Body of pancreas (tissue), 4 donors: Measurements from ENCODE around the gene TNFRSF9. TPM values are rescaled to one million over a fixed set of nuclear protein-coding genes. Genes with fewer than 3 reads are reported as not detected.
"Not testable (repeated sequence)": the region's sequence is repeated elsewhere in the genome, so short reads cannot be mapped to it uniquely, and the experiment has no call there.

Experiments
- ATAC-seq: fragments of 150-250 bp; one replicate; pipeline ENCODE4 v1.9.1; 2016
- DNase-seq, 4 donors: peaks; one replicate each; pipeline ENCODE4 v3.0.0-alpha.2; 2019
- H3K27ac ChIP-seq, 4 donors: fragments of 200-600 bp; sonication (generic); 1 replicate in 3 of 4; 2 replicates in 1 of 4; pipeline versions ENCODE4 v1.5.1 to v1.6.1; 2016 to 2019; ENCODE audit warnings: mild to moderate bottlenecking in 1 of 4, mixed read lengths in 1 of 4, moderate library complexity in 1 of 4
- H3K27me3 ChIP-seq, 2 donors: fragments of 200-600 bp; sonication (generic); one replicate each; pipeline ENCODE4 v1.6.0; 2016; ENCODE audit warnings: mild to moderate bottlenecking in 1 of 2
- H3K36me3 ChIP-seq, 2 donors: fragments of 200-600 bp; sonication (generic); replicated peaks in 1 of 2; 2 replicates each; pipeline ENCODE4 v1.5.1; 2016; ENCODE audit warnings: low read depth in 2 of 2; ENCODE audit not compliant: insufficient read depth in 1 of 2
- H3K4me1 ChIP-seq: fragments of 200-600 bp; sonication (generic); one replicate; pipeline ENCODE4 v1.6.0; 2016
- H3K4me3 ChIP-seq, 2 donors: fragments of 200-600 bp; sonication (generic); 1 replicate in 1 of 2; 2 replicates in 1 of 2; pipeline ENCODE4 v1.5.1; 2016 to 2019
- H3K9me3 ChIP-seq, 3 donors: fragments of 200-600 bp; sonication (generic); 1 replicate in 2 of 3; 2 replicates in 1 of 3; pipeline ENCODE4 v1.5.1; 2016
- POLR2A ChIP-seq, 3 donors: fragments of 450-650 bp; IDR thresholded peaks; one replicate each; pipeline ENCODE4 v1.6.1; 2016; ENCODE audit warnings: antibody characterized with exemption in 3 of 3, mild to moderate bottlenecking in 2 of 3
- WGBS, 2 donors: methylation state at CpG; one replicate each; pipeline ENCODE4 v1.1.5; 2017; 5-methylcytosine and 5-hydroxymethylcytosine counted together
- intact Hi-C: fragments of 100-400 bp; cut with DNase I; formaldehyde crosslinking; loops from one replicate; pipeline ENCODE4 v1.15.1; 2023
- total RNA-seq, 2 donors: library from RNA; depleted of rRNA; stranded (reverse); fragments of >200 nt; gene quantifications; one replicate each; pipeline ENCODE4 v1.1.0, GENCODE V29; 2016
- TF ChIP-seq, protein P1 (sequence below), 7 experiments: fragments of 450-650 bp in 4 of 7; fragments of 200-600 bp in 3 of 7; sonication (generic) in 3 of 7; IDR thresholded peaks; one replicate each; pipeline ENCODE4 v1.5.1; 2016 to 2019; ENCODE audit warnings: antibody characterized with exemption in 7 of 7

Gene TNFRSF9
- total RNA-seq, 2 donors from 2014 or later = under 0.01 TPM; not detected in 1

DNA sequence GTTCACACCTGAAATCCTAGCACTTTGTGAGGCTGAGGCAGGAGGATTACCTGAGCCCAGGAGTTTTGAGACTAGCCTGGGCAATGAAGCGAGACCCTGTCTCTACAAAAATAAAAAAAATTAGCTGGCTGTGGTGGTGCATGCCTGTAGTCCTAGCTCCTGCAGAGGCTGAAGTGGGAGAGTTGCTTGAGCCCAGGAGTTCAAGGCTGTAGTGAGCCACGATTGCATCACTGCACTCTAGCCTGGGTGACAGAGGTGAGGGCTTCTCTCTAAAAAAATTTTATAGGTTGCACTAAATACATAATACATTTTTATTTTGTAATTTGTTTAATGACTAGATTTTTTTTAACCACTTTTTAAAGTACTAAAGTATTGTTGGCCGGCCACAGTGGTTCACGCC, 27.0 kb upstream of the TNFRSF9 start:
- ATAC-seq (no peak), DNase-seq (no peak)
- Histone ChIP-seq H3K36me3 (peaks cover 13 to 31% of the 10 kb centered on the region in 2 donors), H3K4me3 (no peak overlapping the region), H3K9me3 (no peaks in the 10 kb centered on the region), H3K4me1 (peaks cover 18% of the 10 kb centered on the region), H3K27me3 (no peaks in the 10 kb centered on the region), H3K27ac (no peak overlapping the region)
- intact Hi-C loops = no loop called here
- no peak for TF ChIP-seq POLR2A (IDR thresholded peaks at IDR 0.05)
- TF ChIP-seq, protein P1, sequence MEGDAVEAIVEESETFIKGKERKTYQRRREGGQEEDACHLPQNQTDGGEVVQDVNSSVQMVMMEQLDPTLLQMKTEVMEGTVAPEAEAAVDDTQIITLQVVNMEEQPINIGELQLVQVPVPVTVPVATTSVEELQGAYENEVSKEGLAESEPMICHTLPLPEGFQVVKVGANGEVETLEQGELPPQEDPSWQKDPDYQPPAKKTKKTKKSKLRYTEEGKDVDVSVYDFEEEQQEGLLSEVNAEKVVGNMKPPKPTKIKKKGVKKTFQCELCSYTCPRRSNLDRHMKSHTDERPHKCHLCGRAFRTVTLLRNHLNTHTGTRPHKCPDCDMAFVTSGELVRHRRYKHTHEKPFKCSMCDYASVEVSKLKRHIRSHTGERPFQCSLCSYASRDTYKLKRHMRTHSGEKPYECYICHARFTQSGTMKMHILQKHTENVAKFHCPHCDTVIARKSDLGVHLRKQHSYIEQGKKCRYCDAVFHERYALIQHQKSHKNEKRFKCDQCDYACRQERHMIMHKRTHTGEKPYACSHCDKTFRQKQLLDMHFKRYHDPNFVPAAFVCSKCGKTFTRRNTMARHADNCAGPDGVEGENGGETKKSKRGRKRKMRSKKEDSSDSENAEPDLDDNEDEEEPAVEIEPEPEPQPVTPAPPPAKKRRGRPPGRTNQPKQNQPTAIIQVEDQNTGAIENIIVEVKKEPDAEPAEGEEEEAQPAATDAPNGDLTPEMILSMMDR (IDR thresholded peaks at IDR 0.05) = no peak
- 82 to 83% methylated on average over 4 of the region's 4 CpGs for WGBS, 2 donors

DNA sequence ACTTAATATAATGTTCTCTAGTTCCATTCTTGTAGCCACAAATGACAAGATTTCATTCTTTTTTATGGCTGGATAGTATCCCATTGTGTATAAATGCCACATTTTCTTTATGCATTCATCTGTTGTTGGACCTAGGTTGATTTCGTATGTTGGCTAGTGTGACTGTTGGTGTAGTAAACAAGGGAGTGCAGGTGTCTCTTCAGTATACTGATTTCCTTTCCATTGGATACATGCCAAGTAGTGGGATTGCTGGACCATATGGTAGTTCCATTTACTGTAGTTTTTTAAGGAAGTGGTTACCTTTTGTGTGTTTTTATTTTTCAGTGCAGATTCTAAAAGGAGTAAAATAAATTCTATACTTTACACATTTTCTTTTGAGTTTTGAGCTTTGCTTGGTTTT, 26.6 kb upstream of the TNFRSF9 start:
- Histone ChIP-seq H3K9me3 (no peaks in the 10 kb centered on the region), H3K4me3 (no peak overlapping the region), H3K27ac (no peak overlapping the region), H3K4me1 (peaks cover 22% of the 10 kb centered on the region), H3K36me3 (peaks cover 13 to 31% of the 10 kb centered on the region in 2 donors), H3K27me3 (no peaks in the 10 kb centered on the region)
- intact Hi-C loops = no loop called here
- WGBS, 2 donors = 33 to 58% methylated on average over 1 of the region's 1 CpG
- TF ChIP-seq, protein P1 (IDR thresholded peaks at IDR 0.05) = no peak
- no peak for TF ChIP-seq POLR2A (IDR thresholded peaks at IDR 0.05)
- DNase-seq (no peak), ATAC-seq (no peak)

DNA sequence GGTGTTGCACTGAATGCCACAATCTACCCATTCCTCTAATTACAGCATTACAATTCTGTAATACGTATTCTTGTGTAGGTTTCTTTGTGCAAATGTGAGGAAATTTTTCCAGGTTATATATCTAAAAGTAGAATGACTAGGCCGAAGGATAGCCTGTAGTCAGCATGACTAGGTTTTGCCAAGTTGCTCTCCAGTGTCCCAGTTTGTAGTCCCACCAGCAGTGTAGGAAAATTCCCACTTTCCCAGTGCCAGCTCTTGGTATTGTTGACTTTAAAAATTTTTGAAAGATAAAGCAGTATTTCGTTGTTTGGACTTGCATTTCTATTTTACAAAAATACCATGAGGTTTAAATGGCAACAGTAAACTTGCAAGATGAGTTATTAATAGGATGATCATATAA, 23.8 kb upstream of the TNFRSF9 start:
- 54 to 55% methylated on average over 3 of the region's 3 CpGs for WGBS, 2 donors
- peaks cover 2 to 19% of the 10 kb centered on the region in 2 donors for H3K36me3 ChIP-seq

DNA sequence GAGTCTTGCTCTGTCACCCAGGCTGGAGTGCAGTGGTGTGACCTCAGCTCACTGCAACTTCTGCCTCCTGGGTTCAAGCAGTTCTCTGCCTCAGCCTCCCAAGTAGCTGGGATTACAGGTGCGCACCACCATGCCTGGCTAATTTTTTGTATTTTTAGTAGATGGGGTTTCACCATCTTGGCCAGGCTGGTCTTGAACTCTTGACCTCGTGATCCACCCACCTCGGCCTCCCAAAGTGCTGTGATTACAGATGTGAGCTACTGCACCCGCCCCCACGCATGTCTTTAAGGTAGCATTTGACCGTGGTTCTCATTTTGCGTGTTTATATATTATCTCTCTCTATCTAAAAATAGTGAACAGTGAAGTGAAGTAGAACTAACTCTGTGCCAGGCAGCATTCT, 23.2 kb upstream of the TNFRSF9 start:
- ATAC-seq, H3K4me3 ChIP-seq, H3K27me3 ChIP-seq, H3K9me3 ChIP-seq, DNase-seq, intact Hi-C loops, H3K27ac ChIP-seq: not testable (repeated sequence)
- Histone ChIP-seq H3K36me3 (peaks cover 0 to 15% of the 10 kb centered on the region in 2 donors), H3K4me1 (peaks cover 33% of the 10 kb centered on the region)
- 84 to 86% methylated on average over 7 of the region's 7 CpGs for WGBS, 2 donors

More for the DNA sequence above, 23.8 kb upstream of the TNFRSF9 start:
- Histone ChIP-seq H3K4me1 (peaks cover 33% of the 10 kb centered on the region), H3K27ac (no peak overlapping the region), H3K27me3 (no peaks in the 10 kb centered on the region), H3K4me3 (no peak overlapping the region), H3K9me3 (no peaks in the 10 kb centered on the region)
- intact Hi-C loops = no loop called here
- ATAC-seq = no peak
- no peak for DNase-seq
- TF ChIP-seq POLR2A (IDR thresholded peaks at IDR 0.05) = no peak
- TF ChIP-seq, protein P1 (IDR thresholded peaks at IDR 0.05) = no peak

DNA sequence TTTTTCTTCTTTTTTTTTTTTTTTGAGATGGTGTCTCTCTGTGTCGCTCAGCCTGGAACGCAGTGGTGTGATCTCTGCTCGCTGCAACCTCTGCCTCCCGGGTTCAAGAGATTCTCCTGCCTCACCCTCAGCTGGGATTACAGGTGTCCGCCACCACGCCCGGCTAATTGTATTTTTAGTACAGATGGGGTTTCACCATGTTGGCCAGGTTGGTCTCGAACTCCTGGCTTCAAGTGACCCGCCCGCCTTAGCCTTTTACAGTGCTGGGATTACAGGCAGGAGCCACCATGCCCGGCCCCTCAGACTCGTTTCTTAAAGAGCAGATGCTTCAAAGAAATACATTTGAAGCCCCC, 22.7 kb upstream of the TNFRSF9 start:
- H3K9me3 ChIP-seq, intact Hi-C loops, H3K27ac ChIP-seq, H3K4me3 ChIP-seq, DNase-seq, ATAC-seq, H3K27me3 ChIP-seq: not testable (repeated sequence)
- peaks cover 0 to 13% of the 10 kb centered on the region in 2 donors for H3K36me3 ChIP-seq
- WGBS, 2 donors = 96 to 97% methylated on average over 11 to 12 of the region's 12 CpGs
- H3K4me1 ChIP-seq = peaks cover 33% of the 10 kb centered on the region

DNA sequence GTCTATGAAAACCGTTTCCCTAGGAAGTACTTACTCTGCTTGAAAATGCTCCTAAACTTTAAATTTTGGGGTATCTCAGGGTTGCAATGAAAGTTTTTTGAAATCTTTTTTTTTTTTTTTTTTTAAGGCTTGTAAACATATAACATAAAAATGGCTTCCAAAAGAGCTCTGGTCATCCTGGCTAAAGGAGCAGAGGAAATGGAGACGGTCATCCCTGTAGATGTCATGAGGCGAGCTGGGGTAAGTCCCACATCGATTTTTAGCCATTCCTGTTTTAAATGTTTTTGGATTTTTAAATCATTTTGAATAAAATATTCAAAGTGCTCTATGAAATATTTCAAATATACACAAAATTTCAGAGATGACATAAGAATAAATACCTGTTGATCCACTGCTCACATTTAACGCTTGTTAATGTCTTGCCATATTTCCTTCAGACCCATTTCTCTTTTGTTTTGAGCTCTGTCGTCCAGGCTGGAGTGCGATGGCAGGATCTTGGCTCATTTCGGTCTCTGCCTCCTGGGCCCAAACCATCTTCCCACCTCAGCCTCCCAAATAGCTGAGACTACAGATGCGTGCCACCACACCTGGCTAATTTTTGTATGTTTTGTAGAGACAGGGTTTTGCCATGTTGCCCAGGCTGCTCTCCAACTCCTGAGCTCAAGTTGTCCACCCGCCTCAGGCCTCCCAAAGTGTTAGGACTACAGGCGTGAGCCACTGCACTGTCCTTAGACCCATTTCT, 22.2 kb upstream of the TNFRSF9 start:
- Histone ChIP-seq H3K9me3 (no peaks in the 10 kb centered on the region), H3K27ac (no peak overlapping the region), H3K4me3 (no peak overlapping the region), H3K27me3 (no peaks in the 10 kb centered on the region), H3K4me1 (peaks cover 33% of the 10 kb centered on the region), H3K36me3 (peaks cover 0 to 13% of the 10 kb centered on the region in 2 donors)
- 85 to 88% methylated on average over 11 of the region's 11 CpGs for whole genome bisulfite sequencing, 2 donors
- intact Hi-C loops = no loop called here
- TF ChIP-seq POLR2A (IDR thresholded peaks at IDR 0.05) = no peak
- TF ChIP-seq, protein P1 (IDR thresholded peaks at IDR 0.05) = no peak
- no peak for DNase-seq
- ATAC-seq = no peak
